GM20000 (cell line): Measurements from ENCODE around the gene SIVA1.
A peak's percentile ranks its signal among the peaks of the same experiment; 100 is the strongest.

Source experiments
- DNase-seq: peaks from one replicate; pipeline ENCODE4 v3.0.0; 2012; ENCODE audit warnings: low spot score
- TF ChIP-seq, protein P1 (sequence below): IDR thresholded peaks from 2 replicates; pipeline ENCODE4 v1.5.1; 2012; ENCODE audit warnings: mild to moderate bottlenecking, control low read depth; ENCODE audit errors: extremely low read depth, missing control alignments

SIVA1 gene

DNA sequence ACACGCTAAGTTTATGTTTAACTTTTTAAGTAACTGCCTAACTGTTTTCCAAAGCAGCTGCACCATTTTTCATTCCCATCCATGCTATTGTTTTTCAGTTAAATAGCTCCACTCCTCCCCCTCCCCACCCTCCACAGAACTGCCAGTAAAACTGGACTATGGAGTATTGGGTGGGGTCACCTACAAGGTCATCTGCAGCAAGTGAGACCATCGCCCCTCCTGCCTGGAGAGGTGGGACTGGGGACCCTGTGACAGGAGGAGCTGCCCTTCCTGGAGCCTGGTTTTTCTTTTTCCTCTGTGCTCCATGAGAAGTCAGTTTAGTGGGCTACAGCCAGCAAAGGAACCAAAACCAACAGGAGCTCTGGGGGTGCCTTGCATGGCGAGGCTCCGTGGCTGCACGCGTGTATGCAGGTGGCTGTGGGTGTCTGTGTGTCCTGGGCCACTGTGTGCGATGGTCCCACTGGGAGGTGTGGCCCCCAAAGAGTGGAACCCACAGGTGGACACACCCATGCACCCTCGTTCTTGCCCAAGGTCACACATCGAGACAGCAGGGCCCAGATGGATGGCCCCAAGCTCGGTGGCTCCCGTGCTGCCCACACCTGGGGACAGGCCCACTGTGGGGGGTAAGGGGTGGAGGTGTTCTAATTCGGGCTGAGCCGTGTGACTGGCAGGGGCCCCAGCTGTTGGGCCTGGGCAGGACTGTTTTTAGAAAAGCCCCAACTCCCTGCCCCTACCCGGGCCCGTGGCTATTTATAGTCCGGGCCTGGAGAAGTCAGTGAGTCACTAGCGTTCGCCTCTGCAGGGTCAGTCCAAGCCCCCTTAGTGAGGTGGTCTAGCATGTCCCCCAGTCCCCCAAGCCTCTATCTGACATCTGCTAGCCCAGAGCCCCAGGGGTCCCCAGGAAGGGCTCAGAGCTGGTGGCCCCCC lies 31.2 kb upstream of the SIVA1 start:
- TF ChIP-seq, protein P1, sequence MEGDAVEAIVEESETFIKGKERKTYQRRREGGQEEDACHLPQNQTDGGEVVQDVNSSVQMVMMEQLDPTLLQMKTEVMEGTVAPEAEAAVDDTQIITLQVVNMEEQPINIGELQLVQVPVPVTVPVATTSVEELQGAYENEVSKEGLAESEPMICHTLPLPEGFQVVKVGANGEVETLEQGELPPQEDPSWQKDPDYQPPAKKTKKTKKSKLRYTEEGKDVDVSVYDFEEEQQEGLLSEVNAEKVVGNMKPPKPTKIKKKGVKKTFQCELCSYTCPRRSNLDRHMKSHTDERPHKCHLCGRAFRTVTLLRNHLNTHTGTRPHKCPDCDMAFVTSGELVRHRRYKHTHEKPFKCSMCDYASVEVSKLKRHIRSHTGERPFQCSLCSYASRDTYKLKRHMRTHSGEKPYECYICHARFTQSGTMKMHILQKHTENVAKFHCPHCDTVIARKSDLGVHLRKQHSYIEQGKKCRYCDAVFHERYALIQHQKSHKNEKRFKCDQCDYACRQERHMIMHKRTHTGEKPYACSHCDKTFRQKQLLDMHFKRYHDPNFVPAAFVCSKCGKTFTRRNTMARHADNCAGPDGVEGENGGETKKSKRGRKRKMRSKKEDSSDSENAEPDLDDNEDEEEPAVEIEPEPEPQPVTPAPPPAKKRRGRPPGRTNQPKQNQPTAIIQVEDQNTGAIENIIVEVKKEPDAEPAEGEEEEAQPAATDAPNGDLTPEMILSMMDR: no peak
- no peak for DNase-seq

- DNase-seq: no peak
- TF ChIP-seq, protein P1: peak; percentile 11
Measured at GRCh38 chr14:104722938-104723650, 29.9 kb upstream of the SIVA1 start.

- TF ChIP-seq, protein P1: peak; percentile 75
- peak; percentile 98 for DNase-seq
Measured at GRCh38 chr14:104723651-104724406, 29.1 kb upstream of the SIVA1 start, which contains the start of gene ADSS1. ADSS1 (plus strand) TSS chr14:104724229; CDS start chr14:104724271, 42 bp downstream.

DNA sequence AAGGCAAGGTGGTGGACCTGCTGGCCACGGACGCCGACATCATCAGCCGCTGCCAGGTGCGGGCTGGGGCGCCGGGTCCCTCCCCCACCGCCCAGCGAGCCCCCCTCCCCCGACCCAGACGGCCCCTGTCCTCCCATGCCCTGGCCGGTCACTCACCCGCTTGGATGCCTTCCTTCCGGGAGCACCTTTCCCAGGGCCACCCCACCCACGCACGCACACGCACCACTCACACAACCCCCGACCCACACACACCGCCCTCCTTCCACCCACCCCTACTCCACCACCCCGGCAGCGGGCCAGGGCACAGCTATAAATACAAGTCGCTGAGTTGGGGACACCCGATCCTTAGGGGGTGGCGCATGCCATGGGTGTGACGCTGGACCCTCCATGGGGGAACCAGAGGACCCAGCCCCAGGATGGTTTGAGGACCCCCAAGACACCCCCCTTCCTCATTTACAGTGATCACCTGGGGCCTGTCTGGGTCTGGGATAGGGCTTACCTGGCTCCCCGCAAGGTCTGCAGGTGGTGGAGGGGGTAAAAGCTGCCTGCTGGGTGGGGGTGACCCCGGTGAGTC lies 28.5 kb upstream of the SIVA1 start:
- TF ChIP-seq, protein P1: no peak
- no peak for DNase-seq

DNA sequence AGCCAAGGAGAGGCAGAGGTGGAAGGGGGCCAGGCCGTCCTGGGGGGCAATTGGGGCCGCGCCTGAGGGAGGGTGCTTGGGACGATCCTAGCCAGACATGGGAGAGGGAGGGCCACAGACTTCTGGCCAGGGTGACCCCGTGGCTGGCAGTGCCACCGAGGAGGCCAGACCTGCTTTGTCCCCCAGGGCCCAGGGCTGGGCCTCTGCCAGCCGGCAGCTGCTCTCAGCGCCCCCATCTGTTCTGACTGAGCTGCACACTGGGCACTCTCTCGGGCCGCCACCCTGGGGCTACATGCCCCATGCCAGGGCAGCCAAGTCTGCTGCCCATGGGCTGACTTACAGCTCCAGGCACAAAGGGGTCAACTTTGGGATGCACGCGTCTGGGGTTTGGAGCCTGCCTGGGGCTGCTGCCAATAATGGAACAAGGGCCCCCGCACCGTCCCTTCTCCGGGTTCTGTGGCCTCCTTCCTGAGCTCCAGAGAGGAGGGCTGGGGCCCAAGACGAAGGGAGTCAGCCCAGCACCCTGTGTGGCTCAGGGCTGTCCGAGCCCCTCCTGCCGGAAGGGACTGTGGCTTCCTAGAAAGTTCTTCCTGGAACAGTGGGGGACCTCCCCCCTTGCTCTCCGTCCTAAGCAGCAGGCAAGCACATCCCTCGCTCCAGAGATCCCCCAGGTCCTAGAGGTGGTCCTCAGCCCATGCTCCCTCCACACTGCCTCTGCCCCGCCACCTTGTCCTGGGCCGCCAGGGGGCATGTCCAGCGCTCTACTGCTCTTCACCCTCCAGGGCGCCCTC lies 27.8 kb upstream of the SIVA1 start:
- DNase-seq: no peak
- TF ChIP-seq, protein P1: no peak

DNA sequence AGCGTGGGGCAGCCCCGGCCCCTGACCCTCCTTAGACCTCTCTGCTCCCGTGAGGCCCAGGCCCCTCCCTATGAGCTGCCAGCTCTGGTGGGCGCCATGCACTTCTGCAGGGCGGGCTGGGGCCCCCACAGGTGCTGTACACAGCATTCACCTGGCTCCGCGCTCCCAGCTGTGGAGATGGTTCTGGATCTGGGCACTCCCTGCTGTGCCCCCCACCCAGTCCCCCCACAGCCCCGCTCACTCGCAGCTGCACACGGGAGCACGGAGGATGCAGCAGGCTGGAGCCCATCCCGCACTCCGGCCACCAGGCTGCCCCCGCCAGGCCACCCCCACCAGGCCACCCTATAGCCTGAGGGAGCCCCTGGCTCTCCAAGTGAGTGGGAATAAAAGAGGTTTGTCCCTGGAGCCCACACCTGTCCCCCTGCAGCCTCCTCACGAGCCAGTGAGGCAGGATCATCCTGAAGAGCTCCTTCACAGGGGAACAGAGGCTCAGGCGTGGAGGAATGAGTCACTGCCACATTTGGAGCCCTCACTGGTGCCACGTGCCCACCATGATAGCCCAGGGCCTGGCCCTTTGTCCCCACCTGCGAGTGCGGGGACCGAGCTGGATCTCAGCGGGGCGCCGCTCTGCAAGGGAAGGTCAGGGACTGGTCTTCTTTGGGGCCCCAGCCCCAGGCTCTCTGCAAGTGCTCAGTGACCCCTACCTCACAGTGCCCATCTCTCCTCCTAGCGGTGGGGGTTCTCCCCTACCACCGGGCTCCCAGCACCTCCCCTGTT lies 27.0 kb upstream of the SIVA1 start:
- no peak for DNase-seq
- TF ChIP-seq, protein P1: no peak
